Ovary (tissue), 3 donors: Measurements from ENCODE around the gene PTPN23.

ENCODE experiments used
- EP300 ChIP-seq: sonication (generic); formaldehyde crosslinking; IDR thresholded peaks from one replicate; pipeline ENCODE4 v1.6.1; 2017; ENCODE audit warnings: antibody characterized with exemption
- POLR2A ChIP-seq: fragments of 450-650 bp; IDR thresholded peaks from one replicate; pipeline ENCODE4 v1.6.1; 2017; ENCODE audit warnings: antibody characterized with exemption, mild to moderate bottlenecking, moderate library complexity
- TF ChIP-seq, protein P1 (sequence below), 3 donors: fragments of 450-650 bp in 2 of 3; fragments of 200-600 bp in 1 of 3; IDR thresholded peaks; one replicate each; pipeline versions ENCODE4 v1.5.1 to v1.8.0; 2016 to 2022; ENCODE audit warnings: antibody characterized with exemption in 3 of 3, mild to moderate bottlenecking in 1 of 3
- donor health status: DM: no; HTN: no; CAD: no.

DNA sequence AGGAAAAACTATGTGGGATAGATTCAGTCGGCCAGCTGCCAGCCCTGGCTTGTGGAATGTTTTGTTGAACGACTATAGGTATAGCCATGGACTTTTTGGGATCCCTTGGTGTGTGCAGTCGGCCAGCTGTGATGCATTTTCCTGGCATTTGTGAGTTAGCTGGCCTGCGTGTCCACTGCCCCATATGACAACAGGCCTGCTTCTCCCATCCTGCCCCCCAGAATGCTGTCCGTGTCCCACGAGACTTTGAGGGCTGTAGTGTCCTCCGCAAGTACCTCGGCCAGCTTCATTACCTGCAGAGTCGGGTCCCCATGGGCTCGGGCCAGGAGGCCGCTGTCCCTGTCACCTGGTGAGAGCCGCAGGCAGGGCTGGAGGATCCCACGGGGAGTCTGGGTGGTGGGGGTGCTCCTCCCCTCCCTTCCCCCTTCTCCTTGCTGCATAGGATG lies 23.6 kb downstream of the PTPN23 start:
- TF ChIP-seq, protein P1, sequence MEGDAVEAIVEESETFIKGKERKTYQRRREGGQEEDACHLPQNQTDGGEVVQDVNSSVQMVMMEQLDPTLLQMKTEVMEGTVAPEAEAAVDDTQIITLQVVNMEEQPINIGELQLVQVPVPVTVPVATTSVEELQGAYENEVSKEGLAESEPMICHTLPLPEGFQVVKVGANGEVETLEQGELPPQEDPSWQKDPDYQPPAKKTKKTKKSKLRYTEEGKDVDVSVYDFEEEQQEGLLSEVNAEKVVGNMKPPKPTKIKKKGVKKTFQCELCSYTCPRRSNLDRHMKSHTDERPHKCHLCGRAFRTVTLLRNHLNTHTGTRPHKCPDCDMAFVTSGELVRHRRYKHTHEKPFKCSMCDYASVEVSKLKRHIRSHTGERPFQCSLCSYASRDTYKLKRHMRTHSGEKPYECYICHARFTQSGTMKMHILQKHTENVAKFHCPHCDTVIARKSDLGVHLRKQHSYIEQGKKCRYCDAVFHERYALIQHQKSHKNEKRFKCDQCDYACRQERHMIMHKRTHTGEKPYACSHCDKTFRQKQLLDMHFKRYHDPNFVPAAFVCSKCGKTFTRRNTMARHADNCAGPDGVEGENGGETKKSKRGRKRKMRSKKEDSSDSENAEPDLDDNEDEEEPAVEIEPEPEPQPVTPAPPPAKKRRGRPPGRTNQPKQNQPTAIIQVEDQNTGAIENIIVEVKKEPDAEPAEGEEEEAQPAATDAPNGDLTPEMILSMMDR (IDR thresholded peaks at IDR 0.05) = no peak
- TF ChIP-seq POLR2A = no peak
- TF ChIP-seq EP300 = no peak
